NCI-H2029 treated with DMSO at 0.1 percent for 48 hours (cell line): ENCODE results near the gene HDAC3.
A peak's percentile ranks its signal among the peaks of the same experiment; 100 is the strongest.

ENCODE experiments used
- DNase-seq: peaks from one replicate; lab custom pipeline; 2025; lab: John Stamatoyannopoulos, UW

Gene HDAC3

DNA sequence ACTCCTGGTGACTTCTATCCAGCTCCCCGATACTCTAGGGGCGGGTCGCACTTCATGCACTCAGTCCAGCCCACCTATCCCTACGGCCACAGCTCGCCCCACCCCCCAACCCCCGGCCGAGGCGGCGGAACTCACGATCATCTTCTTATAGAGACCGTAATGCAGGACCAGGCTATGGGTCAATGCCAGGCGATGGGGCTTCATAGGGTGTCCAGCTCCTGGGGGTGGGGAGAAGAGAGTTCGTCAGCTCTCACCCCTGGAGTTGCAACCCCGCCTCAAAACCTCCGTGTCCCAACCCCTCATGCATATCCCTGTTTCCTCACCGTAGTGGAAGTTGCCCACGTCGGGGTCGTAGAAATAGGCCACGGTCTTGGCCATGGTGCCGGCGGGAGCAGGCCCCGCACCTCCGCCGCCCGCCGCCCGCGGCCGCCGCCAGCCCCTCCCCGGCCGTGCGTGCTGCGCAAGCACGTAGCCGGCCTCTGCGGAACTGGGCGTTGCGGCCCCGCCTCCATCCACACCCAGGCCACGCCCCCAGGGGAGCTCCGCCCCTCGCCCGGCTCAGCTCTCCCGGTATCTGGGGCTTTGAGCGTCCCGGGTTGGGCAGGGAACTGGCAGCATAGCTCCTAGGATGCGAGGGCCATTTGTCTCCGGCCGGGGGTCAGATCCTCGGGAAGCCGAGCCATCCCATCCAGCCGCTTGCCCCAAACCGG lies at the start of gene HDAC3, which contains the start of gene RELL2:
HDAC3 (minus strand) TSS at position 437 of the 710 bp plus-strand sequence; CDS start at position 378, 59 bp downstream.
RELL2 (plus strand) TSS at position 585 of the 710 bp plus-strand sequence. CDS start 1,229 bp downstream, outside the sequence.
- peak; percentile 69 for DNase-seq

DNA sequence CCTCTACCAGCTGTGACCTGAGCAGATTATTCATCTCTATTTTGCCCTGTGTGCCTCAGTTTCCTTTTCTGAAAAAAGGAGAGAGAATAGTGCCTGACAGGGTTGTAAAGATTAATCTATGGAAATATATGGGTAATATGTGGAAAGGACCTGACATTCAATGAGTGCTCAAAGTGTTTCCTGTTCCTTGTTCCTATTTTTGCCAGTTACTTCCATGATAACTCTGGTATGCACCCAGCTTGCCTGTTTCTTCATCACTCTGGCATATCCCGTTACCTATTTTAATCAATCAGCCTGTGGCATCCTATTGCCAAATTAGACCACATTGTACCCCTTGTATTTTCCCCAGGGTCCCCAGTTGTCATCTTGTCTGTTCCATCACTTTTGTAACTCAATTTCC lies 48.9 kb upstream of the HDAC3 start:
- DNase-seq = no peak

GRCh38 chr5:141683596-141684141 lies 47.0 kb upstream of the HDAC3 start:
- DNase-seq = no peak

- DNase-seq = no peak
Measured at GRCh38 chr5:141681695-141682641, 45.3 kb upstream of the HDAC3 start, which contains the start of gene ARAP3. ARAP3 (minus strand) TSS chr5:141682230; CDS start chr5:141680486, 1,744 bp downstream.

DNA sequence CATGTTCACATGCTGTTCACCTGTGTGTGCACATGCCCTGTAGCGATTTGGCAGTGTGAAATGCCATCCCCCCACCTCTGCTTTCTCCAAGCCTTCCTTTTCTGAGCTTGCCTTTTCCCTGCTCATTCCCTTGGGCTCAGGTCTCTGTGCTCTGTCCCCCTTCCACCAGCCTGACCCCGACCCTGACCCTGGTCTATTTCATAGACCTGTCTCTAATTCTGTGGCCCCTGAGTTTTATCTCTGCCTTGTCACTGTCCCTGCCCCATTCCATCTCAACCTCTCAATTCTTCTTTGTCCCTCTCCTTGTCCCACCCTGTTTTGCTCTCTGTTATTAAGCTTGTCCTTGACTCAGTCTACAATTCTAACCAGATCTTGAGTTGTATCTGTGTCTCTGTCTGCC lies 44.6 kb upstream of the HDAC3 start:
- no peak for DNase-seq

DNA sequence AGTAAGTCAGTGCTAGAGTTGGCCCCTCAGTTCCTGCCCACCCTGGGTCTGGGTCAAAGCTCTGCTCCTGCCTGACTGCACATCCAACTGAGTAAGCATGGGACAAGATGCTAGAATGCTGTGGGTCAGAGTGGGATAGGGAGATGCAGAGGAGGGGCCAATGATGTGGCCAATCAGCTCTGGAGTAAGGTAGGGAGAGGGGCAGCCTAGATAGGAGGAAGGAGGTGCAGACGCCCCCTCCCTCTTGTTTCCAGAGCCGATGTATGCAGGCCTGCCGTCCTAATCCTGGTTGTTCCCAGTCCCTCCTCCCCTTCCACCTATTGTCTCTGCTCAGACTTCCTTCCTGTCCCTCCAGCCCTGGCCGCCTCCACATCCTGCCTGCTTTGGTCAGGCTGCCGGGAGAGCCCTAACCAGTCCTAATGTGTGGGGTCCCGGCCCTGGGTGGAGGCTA lies 44.1 kb upstream of the HDAC3 start:
- no peak for DNase-seq

DNA sequence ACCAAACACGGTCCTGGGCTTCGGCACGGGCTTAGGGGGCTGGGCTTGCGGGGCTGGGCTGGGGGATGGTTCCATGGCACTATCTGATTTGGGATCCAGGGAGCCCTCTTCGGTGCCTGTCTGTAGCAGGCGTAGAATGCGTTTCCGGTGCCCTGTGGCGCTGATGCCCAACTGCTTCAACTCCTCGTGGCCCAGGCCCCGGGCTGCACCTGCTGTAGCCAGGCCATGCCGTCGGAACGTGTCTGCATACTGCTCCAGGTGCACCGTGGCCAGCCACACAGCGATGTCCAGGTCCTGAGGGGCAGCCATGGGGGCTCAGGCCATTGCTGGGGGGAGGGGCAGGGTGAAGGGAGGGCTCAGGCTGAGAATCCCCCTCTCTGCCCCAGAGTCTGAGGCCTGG lies 43.5 kb upstream of the HDAC3 start:
- DNase-seq = no peak

DNA sequence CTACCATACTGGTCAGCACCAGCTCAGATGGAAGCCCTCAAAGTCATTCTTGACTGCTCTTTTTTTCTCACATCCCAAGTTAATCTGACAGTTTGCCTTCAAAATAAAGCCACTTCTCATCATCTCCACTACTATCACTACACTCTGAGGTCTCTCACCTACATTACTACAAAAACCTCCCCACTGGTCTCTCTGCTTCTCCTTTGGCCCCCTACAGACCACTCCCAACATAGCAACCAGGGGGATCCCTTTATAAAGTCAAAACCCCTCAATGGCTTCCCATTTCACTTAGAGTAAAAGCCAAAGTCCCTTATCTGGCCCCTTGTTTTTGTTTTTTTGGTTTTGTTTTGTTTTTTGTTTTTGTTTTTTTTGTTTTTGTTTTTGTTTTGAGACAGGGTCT lies 40.8 kb upstream of the HDAC3 start:
- DNase-seq = no peak

- no peak for DNase-seq
Measured at GRCh38 chr5:141675672-141676071, 39.0 kb upstream of the HDAC3 start.

DNA sequence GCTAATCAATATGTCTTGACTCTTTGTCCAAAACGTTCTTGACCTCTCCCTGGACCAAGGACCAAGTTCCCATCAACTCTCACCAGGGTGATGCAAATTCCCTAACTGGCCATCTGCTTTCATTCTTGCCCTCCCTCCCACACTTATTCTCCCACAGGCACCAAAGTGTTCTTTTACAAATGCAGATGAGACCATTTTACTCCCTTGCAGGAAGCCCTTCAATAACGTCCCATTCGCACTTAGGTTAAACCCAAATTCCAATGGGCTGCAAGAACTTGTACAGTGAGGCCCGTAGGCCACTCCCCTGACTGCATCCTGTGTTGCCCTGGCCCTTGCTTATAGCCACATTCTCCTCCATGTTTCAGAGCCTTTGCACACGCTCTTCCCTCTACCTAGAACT lies 38.1 kb upstream of the HDAC3 start:
- DNase-seq = no peak

DNA sequence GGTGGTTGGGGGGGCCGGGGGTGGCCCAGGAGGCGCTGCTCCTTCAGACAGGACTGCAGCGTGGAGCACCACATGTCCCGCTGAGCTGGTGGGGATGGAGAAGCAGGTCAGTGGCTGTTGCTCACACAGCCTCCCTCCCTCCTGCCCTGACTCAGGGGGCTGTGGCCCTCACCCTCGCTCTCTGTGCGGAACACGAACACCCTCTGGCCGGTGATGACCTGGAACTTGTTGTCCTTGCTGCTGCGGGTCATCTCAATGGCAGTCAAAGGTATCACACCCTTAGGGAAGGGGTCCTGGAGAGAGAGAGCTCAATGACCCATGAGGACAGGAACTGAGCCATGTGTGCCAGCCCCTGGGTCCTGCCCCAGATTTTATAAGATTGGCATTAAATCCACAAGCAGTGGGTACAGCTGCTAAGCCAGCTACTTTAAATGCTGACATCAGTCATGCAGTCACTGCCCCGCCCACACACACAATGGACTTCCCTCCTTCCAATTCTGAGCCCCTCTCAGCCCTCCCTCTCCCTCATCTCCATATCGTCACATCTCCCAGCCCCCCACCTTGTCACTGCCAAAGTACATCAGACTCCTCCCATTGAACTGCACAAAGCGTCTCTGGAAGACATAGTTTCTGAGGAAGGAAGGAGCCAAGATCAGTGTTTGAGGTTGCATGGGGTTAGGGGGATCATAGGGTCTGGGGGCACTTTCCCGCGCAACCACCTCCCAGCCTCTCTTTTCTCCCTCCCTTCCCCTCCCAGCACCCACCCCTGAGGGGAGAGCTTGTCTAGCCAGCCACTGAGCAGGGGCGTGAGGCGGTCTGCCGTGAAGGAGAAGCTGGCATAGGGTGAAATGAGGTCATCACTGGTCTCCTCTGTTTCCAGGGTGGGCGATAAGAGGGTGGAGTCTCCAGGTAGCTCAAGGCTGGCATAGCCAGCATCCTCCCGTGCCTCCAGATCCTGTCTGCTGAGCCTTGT lies 36.5 kb upstream of the HDAC3 start:
- DNase-seq = no peak

DNA sequence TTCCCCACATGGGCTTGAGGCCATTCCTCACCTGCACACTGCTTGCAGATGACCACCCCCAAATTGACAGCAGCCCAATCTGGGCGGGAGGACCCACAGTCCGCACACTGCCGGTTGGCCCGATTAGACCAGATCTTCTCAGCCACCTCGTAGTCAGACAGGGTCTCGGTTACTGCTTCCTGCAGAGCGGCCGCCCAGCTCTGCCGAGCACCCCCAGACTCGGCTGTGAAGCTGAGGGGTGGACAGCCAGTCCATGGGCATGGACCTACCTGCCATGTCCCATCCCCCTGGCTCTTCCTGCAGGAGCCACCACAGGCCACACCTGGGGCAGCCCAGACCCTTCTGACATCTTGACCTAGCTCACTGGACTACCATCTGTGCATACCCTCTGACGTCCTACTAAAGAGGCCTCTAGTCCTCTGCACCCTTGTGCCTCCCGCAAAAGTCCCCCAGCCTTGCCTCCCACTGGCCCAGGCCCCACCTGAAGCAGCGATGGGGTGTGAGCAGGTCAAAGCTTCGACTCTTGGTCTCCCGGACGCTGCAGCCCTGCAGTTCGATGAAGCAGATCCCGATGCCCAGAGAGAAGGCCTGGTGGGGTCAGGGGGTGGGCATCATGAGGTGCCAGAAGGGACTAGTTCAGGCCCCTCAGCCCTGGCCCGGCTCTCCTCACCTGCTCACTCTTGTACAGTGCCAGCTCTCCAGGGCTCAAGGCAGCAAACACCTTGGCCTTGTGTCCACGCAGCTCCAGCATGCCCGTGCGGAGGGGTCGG lies 35.6 kb upstream of the HDAC3 start:
- no peak for DNase-seq

DNA sequence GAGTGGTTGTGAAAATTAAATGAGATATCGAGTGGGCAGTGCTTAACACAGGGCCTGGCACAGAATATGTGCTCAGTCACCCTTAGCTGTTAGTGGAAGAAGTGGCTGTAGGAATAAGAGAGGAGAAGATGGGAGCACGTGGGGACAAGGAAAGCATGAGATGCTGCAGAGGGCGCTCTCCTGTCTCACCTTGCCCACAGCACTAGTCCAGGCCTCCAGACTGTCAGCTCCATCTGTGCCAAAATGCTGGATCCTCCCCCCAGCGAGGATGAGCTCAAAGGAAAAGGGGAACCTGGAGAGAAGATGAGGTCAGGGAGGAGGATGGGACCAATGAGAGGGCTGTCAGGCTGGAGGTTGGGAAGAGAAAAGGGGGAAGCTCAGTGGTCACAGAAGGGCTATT lies 32.9 kb upstream of the HDAC3 start:
- no peak for DNase-seq

GRCh38 chr5:141668601-141669265 lies 32.1 kb upstream of the HDAC3 start:
- no peak for DNase-seq

- no peak for DNase-seq
Measured at GRCh38 chr5:141665995-141666940, 29.6 kb upstream of the HDAC3 start.

DNA sequence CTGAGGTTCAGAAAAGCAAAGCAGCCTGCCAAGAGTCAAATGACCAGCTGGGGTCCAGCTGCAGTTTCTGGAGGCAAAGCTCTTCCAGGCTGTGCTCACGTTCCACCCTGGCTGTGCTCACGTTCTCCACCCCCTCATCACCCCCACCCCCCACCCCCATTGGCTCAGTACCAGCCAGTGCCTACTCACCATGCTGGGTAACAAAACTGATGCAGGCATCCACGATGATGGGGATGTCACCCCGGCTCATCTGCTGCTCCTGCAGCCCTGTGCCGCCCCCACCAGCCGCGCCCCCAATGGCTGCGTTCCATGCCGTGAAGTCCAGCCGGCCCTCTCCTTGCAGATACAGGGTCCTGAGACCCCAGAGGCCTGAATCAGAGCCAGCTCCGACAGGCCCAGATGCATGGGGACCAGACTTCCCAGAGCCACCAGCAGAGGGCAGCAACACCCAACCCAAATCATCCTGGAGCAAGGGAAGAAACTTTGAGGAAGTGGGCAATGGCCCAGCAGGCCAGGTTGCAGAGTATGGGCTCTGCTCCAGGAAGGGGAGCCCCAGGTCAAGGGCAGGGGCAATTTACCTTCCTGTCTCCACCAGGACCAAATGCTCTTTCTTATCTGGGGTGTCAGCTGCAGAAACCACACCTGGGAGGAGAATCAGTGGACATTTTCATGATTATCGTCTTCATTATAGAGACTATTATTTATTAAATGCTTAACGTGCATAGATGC lies 28.2 kb upstream of the HDAC3 start:
- DNase-seq = peak; percentile 34

DNA sequence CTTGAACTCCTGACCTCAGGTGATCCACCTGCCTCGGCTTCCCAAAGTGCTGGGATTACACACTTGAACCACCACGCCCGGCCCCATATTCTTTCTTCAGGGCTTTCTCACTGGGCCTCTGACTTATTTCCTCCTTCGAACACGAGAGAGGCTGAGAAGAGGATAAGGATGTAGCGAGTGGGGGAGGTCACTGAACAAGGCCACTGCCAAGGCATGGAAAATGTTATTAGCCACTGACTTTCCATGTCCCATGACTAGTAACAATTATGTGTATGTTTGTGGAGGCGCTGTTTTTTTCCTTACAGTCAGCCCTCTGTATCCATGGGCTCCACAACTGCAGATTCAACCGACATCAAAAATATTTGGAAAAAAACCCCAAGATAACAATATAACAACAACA lies 26.9 kb upstream of the HDAC3 start:
- no peak for DNase-seq

- DNase-seq = no peak
Measured at GRCh38 chr5:141662028-141662427, 25.4 kb upstream of the HDAC3 start.
